Stimulated activated memory B cell treated with anti-CD40 and anti-IgM and Interleukin-4, amounts not matched to agents 10 μg/mL and 1 μg/mL and 100 μg/mL, for 72 hours (primary cell): ENCODE data around the gene PELI2.

Experiments used
- ATAC-seq: fragments of 150-1000 bp; cut with Tn5 transposase; 2 replicates; pipeline ENCODE4 v1.10.0; 2021
- H3K27ac Mint-ChIP-seq: one replicate; pipeline ENCODE4 v1.8.0; 2022; ENCODE audit warnings: mild to moderate bottlenecking, mixed read lengths
- H3K27me3 Mint-ChIP-seq: one replicate; pipeline ENCODE4 v1.8.0; 2022; ENCODE audit warnings: mixed read lengths
- H3K36me3 Mint-ChIP-seq: one replicate; pipeline ENCODE4 v1.8.0; 2022; ENCODE audit warnings: mixed read lengths
- H3K4me1 Mint-ChIP-seq: one replicate; pipeline ENCODE4 v1.8.0; 2022; ENCODE audit warnings: mixed read lengths
- H3K4me3 Mint-ChIP-seq: one replicate; pipeline ENCODE4 v1.8.0; 2022; ENCODE audit warnings: mild to moderate bottlenecking, moderate library complexity, mixed read lengths
- H3K9me3 Mint-ChIP-seq: one replicate; pipeline ENCODE4 v1.8.0; 2022; ENCODE audit warnings: mixed read lengths

PELI2 gene

DNA sequence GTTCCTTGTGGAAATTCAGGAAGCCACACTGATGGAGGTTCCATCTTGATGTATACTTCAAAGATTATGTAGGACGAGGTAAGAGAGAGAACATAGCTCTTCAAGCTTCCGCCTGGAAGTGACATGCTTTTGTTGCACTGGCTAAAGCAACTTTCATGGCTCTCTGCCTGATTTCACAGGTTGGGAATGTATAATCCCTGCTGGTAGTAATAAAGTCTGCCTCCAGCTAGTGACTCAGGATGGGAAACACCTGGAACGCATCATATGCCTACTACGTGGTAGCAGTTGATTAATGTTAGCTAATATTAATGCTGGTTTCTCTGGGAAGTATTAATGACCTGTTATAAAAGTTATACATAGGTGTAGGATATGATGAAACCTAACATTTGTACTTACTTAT, 71.1 kb downstream of the PELI2 start:
- peaks cover 4% of the 10 kb centered on the region for H3K4me1 Mint-ChIP-seq
- no peaks in the 10 kb centered on the region for H3K9me3 Mint-ChIP-seq
- peaks cover 5% of the 10 kb centered on the region for H3K36me3 Mint-ChIP-seq
- no peaks in the 10 kb centered on the region for H3K27me3 Mint-ChIP-seq
- no peak overlapping the region for H3K27ac Mint-ChIP-seq
- no peak overlapping the region for H3K4me3 Mint-ChIP-seq
- no peak for ATAC-seq

DNA sequence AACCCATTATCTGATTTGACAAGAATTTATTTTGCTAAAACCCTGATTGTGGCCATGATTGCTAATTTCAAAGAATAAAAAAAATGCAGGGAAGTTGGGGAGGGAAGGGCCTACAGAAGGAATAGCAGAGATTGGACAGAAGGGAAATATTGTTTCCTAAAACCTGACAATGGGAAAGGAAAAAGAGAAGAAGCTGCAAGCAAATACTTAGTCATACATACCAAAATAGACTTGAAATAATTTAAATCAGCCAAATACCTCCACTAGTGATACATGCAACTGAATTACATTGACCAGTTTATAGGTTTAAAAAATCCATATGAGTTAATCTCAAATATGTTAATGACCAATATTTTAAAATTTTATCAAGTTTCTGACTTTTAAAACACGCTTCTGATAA, 75.1 kb downstream of the PELI2 start:
- Mint-ChIP-seq H3K36me3 (peaks cover 5% of the 10 kb centered on the region), H3K27ac (no peak overlapping the region), H3K9me3 (no peaks in the 10 kb centered on the region), H3K4me1 (peaks cover 17% of the 10 kb centered on the region), H3K4me3 (no peak overlapping the region), H3K27me3 (no peaks in the 10 kb centered on the region)
- no peak for ATAC-seq

GRCh38 chr14:56194042-56194441, 75.8 kb downstream of the PELI2 start:
- Mint-ChIP-seq H3K4me1 (peaks cover 17% of the 10 kb centered on the region), H3K36me3 (peaks cover 5% of the 10 kb centered on the region), H3K27me3 (no peaks in the 10 kb centered on the region), H3K4me3 (no peak overlapping the region), H3K9me3 (no peaks in the 10 kb centered on the region), H3K27ac (no peak overlapping the region)
- ATAC-seq = no peak

- ATAC-seq = no peak
- Mint-ChIP-seq H3K27me3 (no peaks in the 10 kb centered on the region), H3K27ac (peak overlapping the region; percentile 23), H3K9me3 (no peaks in the 10 kb centered on the region), H3K36me3 (peaks cover 4% of the 10 kb centered on the region), H3K4me1 (peaks cover 17% of the 10 kb centered on the region), H3K4me3 (no peak overlapping the region)
Measured at GRCh38 chr14:56195223-56195622, 77.0 kb downstream of the PELI2 start.

GRCh38 chr14:56195704-56196103, 77.5 kb downstream of the PELI2 start:
- Mint-ChIP-seq H3K4me3 (peak overlapping the region; percentile 30), H3K27me3 (no peaks in the 10 kb centered on the region), H3K9me3 (no peaks in the 10 kb centered on the region), H3K27ac (peak overlapping the region; percentile 23), H3K36me3 (no peaks in the 10 kb centered on the region), H3K4me1 (peaks cover 17% of the 10 kb centered on the region)
- peak; percentile 82 for ATAC-seq

GRCh38 chr14:56196274-56196673, 78.1 kb downstream of the PELI2 start:
- Mint-ChIP-seq H3K9me3 (no peaks in the 10 kb centered on the region), H3K36me3 (no peaks in the 10 kb centered on the region)

GRCh38 chr14:56197150-56197549, 78.9 kb downstream of the PELI2 start:
- Mint-ChIP-seq H3K4me3 (no peak overlapping the region), H3K27ac (no peak overlapping the region), H3K4me1 (peaks cover 17% of the 10 kb centered on the region), H3K9me3 (no peaks in the 10 kb centered on the region), H3K36me3 (no peaks in the 10 kb centered on the region), H3K27me3 (no peaks in the 10 kb centered on the region)
- ATAC-seq = no peak

More at GRCh38 chr14:56196274-56196673, 78.1 kb downstream of the PELI2 start:
- no peak for ATAC-seq
- Mint-ChIP-seq H3K27ac (no peak overlapping the region), H3K27me3 (no peaks in the 10 kb centered on the region), H3K4me3 (no peak overlapping the region), H3K4me1 (peaks cover 17% of the 10 kb centered on the region)

- no peak for ATAC-seq
- Mint-ChIP-seq H3K4me3 (no peak overlapping the region), H3K27ac (no peak overlapping the region), H3K9me3 (no peaks in the 10 kb centered on the region), H3K4me1 (peaks cover 17% of the 10 kb centered on the region), H3K36me3 (no peaks in the 10 kb centered on the region), H3K27me3 (no peaks in the 10 kb centered on the region)
Measured at GRCh38 chr14:56198438-56198837, 80.2 kb downstream of the PELI2 start.

DNA sequence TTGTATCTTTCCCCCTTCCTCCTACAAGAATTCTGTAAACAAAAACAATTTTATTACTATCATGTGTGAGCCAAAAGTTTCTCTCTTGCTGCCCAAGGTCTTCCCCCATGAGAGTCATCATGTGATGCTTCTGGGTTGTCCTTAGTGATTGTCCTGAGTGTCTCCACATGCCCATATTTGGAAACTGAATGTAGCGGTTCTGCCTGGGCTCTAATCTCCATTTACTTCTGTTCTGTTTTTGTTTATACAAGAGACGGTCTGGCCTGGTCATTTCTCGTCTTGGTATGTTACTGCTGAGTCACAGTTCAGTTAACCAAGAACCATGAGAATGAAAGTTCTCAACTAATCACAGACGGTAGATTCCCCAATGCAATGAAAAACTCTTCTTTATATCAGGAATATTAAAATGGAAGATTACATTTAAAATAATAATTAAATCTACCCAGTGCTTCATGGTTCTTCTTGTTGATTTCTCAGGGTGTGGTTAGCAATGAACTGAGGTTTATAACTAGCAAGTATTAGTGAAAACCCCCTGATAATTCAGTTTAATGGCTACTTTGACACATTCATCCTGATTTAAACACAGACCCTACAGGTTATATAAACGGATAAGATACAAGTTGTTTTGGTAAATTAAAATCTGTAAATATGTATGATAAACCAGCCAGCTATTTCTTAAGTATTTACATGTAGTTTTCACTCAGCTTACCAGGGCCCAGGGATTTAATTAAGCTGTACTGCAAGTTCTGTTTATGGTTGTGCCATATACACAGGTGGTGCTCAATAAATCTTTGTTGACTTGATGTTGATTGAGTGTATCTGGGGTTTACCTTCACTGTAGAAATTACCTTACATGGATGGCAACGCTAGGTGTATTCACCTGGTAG, 81.1 kb downstream of the PELI2 start:
- H3K36me3 Mint-ChIP-seq = no peaks in the 10 kb centered on the region
- ATAC-seq = no peak
- no peaks in the 10 kb centered on the region for H3K27me3 Mint-ChIP-seq
- H3K4me3 Mint-ChIP-seq = no peak overlapping the region
- no peaks in the 10 kb centered on the region for H3K9me3 Mint-ChIP-seq
- no peak overlapping the region for H3K27ac Mint-ChIP-seq
- peaks cover 12% of the 10 kb centered on the region for H3K4me1 Mint-ChIP-seq

DNA sequence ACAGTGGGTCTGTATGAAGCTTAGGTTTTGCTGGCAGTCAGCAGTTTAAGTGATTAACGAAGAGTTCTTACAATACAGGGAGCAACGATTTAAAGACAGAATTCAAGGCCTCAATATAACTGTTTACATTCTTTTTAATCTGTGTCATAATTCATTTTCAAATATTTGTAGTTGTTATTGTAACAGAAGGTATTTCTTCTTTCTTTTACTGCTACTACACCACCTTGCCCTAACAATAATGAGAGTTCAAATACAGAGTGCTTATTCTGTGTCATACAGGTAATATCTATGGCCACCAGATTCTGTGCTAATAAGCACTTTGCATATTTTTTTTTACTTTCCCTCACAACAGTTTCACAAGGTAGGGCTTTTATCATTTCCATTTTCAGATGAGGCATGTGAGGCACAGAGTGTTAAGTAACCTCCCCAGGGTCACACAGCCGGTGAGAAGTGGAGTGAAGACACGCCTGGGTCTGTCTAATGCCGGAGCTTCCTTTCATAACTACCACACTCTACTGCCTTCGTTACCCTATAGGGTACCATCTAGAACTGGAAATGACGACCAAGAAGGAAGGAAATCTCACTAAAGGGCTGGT, 81.9 kb downstream of the PELI2 start:
- no peaks in the 10 kb centered on the region for H3K9me3 Mint-ChIP-seq
- no peak overlapping the region for H3K27ac Mint-ChIP-seq
- H3K4me3 Mint-ChIP-seq = no peak overlapping the region
- no peaks in the 10 kb centered on the region for H3K36me3 Mint-ChIP-seq
- no peak for ATAC-seq
- H3K4me1 Mint-ChIP-seq = peaks cover 11% of the 10 kb centered on the region
- no peaks in the 10 kb centered on the region for H3K27me3 Mint-ChIP-seq

GRCh38 chr14:56202256-56202655, 84.0 kb downstream of the PELI2 start:
- no peaks in the 10 kb centered on the region for H3K27me3 Mint-ChIP-seq
- no peak overlapping the region for H3K4me3 Mint-ChIP-seq
- ATAC-seq = peak; percentile 55
- H3K9me3 Mint-ChIP-seq = no peaks in the 10 kb centered on the region
- no peaks in the 10 kb centered on the region for H3K4me1 Mint-ChIP-seq
- H3K36me3 Mint-ChIP-seq = no peaks in the 10 kb centered on the region
- H3K27ac Mint-ChIP-seq = no peak overlapping the region

GRCh38 chr14:56205881-56206280, 87.7 kb downstream of the PELI2 start:
- H3K9me3 Mint-ChIP-seq = no peaks in the 10 kb centered on the region

GRCh38 chr14:56206596-56206995, 88.4 kb downstream of the PELI2 start:
- H3K36me3 Mint-ChIP-seq = no peaks in the 10 kb centered on the region
- peaks cover 6% of the 10 kb centered on the region for H3K4me1 Mint-ChIP-seq
- no peak for ATAC-seq
- no peaks in the 10 kb centered on the region for H3K9me3 Mint-ChIP-seq
- H3K4me3 Mint-ChIP-seq = no peak overlapping the region
- H3K27me3 Mint-ChIP-seq = no peaks in the 10 kb centered on the region
- no peak overlapping the region for H3K27ac Mint-ChIP-seq

More at GRCh38 chr14:56205881-56206280, 87.7 kb downstream of the PELI2 start:
- Mint-ChIP-seq H3K4me3 (no peak overlapping the region), H3K36me3 (no peaks in the 10 kb centered on the region), H3K4me1 (peaks cover 6% of the 10 kb centered on the region), H3K27ac (no peak overlapping the region), H3K27me3 (no peaks in the 10 kb centered on the region)
- no peak for ATAC-seq

DNA sequence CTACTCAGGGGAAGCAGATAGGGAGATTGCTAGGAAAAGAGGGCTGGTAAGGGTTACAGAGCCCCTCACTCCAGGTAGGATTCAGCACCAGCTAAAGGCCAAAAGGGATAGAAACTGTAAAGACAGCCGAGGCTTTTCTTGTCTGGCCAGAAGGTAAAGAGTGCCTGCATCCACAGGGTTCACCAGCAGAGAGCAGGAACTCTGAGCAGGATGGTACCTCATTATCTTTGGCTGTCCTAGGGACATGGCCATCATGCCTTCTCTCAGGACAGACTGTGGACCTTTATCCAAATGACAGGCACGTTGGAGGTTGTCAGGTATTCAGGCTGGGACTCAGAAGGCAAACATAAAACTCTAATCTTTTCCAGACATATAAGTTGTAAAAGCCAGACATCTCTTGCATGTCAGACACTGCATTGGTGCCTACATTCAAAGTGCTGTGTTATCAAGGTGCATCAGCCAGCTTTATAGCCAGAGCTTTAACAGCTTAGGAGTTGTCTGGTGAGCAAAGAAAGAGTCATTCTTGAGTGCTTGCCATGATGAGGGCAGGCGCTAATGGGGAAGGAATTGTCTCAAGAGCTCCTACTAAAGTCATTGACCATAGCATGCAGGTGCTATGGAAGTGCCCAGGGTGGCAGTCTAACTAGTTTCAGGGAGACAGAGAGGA, 89.5 kb downstream of the PELI2 start:
- no peak for ATAC-seq
- Mint-ChIP-seq H3K4me1 (peaks cover 6% of the 10 kb centered on the region), H3K27ac (no peak overlapping the region)

DNA sequence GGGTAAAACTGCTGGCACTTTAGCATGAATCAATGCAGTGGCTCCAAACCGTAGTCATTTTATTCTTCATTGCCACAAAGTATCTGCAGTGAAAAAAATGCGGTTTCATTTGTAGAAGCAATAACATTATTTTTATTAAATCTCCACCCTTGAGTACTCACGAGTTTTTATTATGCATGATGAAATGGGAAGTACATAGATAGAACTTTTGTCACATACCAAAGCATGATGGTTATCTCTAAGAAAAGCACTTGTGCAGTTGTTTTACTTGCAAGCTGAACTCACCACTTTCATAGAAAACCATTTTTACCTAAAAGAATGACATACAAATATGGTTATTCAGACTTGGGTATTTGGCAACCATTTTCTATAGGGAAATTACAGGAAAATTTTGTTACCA, 90.3 kb downstream of the PELI2 start:
- Mint-ChIP-seq H3K36me3 (no peaks in the 10 kb centered on the region), H3K4me1 (peaks cover 6% of the 10 kb centered on the region), H3K9me3 (no peaks in the 10 kb centered on the region), H3K27ac (no peak overlapping the region), H3K4me3 (no peak overlapping the region), H3K27me3 (no peaks in the 10 kb centered on the region)
- ATAC-seq = no peak

More for the DNA sequence above, 89.5 kb downstream of the PELI2 start:
- Mint-ChIP-seq H3K27me3 (no peaks in the 10 kb centered on the region), H3K9me3 (no peaks in the 10 kb centered on the region), H3K36me3 (no peaks in the 10 kb centered on the region), H3K4me3 (no peak overlapping the region)
